GM19193 (cell line): ENCODE measurements around the gene FCHSD1.

Experiments used
- POLR2A ChIP-seq: IDR thresholded peaks from 4 replicates; pipeline ENCODE4 v1.6.1; 2011; ENCODE audit not compliant: insufficient read depth, insufficient read length; ENCODE audit errors: extremely low read depth

Gene FCHSD1

DNA sequence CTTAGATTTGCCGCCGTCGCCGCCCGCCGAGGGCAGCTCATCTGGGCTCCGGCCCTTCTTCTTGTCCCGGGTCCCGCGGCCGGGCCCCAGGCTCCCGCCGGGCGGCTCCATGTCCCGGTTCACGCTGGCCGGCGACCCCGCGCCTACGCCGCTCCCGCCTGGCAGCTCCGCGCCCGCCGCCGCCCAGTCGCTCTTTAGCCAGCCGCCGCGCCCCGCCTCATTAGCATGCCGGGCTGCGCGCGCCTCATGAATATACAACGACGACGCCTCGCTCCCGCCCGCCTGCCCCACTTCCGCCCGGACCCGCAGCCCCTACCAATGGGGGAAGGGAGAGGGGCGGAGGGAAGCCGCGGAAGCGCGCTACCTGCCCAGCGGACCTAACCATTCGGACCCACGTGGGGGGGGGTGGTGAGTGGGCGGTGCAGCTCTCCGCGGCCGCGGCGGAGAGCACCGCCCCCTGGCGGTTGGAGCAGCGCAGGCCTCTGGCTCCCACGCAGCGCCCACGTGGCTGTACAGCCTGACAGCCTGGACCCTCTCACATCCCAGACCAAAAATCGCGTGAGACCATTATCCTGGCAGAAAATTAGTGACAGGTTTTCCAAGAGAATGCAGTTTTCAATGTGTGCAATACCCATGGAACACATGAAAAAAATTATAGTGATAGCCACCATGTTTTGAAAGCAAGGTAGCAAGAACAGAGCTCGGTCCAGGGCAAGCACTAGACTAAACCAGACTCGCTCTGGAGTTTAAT is 32.2 kb downstream of the FCHSD1 start, which contains the start of gene DIAPH1:
Gene DIAPH1 (minus strand): TSS at position 197 of the 751 bp plus-strand sequence. CDS start 86 bp downstream, at position 111.
- TF ChIP-seq POLR2A: peak; percentile 77

DNA sequence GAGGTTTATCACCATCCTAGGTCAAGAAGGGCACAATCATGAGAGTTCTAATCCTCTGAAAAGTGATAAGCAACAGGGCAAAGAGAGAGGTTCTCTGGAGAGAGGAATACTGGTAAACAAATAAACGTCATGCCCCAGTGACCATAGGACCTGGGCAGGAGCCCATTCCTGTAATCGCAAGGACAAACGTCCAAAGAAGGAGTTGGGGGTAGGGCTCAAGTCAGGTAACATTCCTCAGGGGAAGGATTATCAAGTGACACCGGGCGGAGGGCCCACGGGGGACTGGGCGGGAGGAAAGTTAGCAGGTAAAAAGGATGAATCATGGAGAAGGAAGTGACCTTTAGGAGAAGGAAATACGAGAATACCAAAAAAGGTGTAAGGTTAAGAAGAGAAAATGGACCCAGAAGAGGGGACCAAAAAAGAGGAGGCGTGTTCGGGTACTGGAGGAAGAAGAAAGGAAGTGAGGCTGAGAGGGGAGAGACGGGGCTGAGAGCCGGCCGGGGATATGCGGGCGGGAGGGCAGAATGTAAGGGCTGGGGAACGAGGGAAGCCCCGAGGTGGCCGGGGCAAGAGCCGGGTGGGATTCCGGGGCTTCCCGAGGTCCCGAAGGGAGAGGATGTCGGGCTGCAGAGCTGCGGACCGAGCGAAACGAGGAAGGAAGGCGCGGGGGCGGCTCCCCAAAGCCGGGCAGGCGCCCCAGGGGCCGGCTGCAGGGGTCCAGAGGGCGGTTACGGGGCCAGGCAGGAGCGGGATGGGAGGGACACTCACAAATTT is 33.0 kb downstream of the FCHSD1 start:
- TF ChIP-seq POLR2A: no peak

DNA sequence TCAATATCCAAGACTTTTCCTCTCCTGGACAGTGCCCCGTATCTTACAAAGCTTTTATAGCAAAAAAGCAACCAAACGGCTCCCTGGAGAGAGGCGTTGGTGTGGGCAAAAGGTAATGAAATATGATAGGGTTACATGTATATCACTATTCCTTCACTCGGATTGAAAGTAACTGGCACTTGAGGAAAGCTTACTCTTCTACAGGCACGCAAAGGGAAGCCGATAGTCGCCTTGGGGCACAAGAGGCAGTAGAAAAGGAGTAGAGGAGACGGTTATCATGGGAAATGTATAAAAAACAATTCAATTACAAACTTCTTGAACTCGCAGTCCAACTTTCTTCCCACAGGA is 33.6 kb downstream of the FCHSD1 start:
- no peak for TF ChIP-seq POLR2A

DNA sequence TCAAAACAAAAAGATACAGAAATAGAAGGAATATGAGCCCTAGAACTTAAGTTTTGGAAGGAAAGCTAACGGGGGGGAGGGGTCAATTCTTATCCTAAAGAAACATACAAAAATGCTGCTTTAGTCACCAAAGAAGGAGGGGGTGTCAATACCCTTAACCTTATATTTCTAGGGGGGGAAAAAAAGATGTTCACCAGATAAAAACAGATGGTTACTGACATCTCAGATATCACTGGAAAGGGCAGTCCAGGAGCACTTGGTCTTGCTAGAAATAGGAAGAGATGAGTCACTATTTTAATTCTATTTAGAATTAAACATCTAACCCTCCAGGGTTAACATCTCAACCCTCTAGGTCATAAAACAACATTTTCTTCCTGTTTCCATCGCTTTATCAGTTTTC is 34.1 kb downstream of the FCHSD1 start:
- TF ChIP-seq POLR2A: no peak

DNA sequence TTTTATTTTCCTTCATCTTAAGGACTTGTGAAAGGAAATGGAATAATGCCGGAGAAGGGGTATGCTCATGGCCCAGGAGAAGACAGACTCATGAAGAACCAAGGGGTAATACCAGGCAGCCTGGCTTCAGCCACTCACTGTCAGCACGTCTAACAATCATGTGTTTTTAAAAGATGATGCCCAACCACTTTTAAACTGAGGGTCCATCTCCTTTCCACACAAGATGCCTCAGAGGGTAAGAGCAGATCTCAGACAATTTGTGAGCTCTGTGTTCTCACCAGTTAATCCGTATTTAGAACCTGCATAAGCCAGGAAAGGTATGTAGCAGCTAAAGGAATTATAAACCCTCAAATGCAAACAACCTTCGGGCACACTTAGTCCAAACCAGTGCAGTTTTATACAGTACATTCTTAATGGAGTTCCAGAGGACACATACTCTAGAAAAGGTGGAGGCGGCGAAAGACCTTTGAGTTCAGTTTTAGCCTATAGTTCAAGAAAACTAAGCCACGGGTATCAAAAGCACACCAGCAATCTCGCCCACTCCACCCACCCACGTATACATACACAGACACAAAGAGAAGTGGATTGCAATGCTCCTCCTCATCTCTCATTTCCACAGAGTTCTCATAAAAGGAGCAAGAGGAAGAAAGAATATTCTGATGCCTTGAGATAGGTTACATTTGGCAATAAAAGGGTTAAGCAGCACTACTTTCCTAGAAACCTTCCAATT is 35.1 kb downstream of the FCHSD1 start:
- TF ChIP-seq POLR2A: no peak

DNA sequence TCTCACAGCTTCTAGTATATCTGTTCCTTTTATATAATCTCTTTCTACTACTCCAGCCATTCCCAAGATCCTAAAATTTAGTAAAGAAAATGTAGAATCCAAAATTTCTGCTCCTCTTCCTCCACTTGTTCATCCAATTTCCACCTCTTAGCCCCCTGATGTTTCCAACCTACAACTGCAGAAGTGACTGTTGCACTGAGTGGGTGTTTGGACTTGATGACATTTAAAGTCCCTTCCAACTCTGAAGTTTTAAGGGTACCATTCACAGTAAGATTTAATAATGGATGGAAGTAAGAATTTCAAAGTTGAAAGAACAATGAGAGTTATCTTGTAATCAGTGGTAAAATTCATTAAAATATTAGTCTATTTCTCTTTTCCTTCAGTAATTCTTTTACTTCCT is 37.9 kb downstream of the FCHSD1 start:
- no peak for TF ChIP-seq POLR2A

DNA sequence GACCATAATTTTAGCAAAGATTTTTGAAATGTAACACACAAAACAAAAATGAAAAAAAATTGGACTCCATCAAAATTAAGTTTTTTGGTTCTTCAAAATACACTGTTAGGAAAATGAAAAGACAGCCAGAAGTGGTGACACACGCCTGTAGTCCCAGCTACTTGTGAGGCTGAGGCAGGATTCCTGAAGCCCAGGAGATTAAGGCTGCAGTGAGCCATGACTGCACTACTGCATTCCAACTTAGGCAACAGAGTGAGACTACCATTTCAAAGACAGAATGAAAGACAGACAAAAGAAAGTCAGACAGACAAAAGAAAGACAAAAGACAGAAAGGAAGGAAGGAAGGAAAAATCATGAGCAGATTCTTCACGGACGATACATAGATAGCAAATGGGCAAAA is 39.9 kb downstream of the FCHSD1 start:
- no peak for TF ChIP-seq POLR2A

DNA sequence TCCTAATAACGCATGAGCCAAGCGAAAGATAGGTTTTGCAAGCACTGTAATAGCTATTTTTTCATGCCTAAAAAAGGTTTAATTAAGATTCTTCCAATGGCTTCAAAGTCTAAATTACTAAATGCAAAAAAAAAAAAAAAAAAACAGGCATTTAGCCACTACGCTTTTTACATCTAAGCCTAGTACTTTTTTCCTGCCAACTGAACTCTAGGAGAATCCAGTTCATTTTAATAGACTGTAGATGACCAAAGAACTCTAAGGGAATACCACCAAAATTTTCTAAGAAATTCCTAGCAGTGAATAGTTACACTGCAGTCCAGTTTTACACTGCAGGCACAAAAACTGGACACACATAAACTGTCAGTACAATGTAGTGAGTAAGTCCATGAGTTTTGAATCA is 42.2 kb downstream of the FCHSD1 start:
- TF ChIP-seq POLR2A: no peak

DNA sequence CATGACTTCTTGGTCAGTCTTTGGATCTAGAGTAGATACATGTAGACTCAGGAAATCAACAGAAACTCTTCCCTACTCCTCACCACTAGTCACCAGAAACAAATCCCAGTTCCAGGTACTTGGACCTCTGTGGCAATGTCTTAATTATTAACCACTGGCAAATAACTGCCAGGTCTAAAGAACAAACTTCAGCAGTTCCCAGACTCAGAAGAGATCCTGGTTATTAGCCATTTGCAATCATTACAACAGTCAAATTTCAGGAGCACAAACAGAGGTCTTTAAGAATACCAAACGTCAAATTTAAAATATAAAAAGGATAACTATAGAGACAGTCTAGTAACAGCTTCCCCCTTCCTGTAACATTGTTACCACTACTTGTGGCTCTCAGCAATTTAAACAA is 42.7 kb downstream of the FCHSD1 start:
- no peak for TF ChIP-seq POLR2A

DNA sequence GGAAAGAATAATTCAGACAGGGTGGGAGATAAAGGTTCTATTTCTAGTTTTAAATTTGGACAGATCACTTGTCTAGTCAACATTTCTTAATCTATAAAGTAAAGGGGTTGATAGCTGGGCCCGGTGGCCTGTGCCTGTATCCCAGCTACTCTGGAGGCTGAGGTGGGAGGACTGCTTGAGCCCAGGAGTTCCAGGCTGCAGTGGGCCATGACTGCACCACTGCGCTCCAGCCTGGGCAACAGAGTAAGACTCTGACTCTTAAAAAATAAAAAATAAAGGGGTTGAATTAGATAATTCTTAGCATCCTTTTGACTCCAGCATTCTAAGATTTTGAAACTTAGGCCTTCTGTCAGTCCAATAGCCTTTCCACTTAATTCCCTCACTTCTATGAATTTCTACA is 43.2 kb downstream of the FCHSD1 start:
- no peak for TF ChIP-seq POLR2A

DNA sequence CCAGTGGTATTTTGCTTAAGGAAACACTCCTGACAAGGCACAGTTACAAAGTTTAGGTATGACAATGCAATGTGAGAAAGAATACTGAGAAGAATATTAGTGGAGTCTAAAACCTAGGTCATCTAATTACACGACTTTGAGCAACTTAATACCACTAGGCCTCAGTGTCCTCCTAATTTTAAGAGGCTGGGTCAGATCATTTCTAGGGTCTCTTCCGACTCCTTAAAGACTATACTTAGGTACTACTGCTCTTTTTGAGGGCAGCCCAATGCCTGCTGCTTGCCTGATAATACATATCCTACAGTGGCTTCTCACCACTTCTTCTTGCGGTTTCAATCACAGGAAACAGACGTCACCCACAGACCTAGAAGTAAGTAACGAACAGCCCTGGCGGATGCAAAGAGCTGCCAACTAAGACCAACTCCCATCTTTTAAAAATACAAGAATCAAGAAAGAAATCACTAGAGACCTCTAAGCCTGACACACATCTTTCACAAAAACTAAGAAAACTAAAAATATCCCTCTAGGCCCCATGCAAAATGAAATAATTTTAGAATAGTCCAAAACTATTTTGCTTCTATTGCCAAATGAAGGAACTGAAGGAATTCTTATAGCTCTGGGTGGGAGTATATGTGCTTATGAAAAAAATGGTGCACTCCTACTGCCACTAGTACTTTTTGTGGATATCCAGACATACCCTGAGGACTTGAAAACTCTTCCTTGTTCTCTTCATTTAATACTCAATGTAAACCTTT is 45.5 kb downstream of the FCHSD1 start:
- no peak for TF ChIP-seq POLR2A

DNA sequence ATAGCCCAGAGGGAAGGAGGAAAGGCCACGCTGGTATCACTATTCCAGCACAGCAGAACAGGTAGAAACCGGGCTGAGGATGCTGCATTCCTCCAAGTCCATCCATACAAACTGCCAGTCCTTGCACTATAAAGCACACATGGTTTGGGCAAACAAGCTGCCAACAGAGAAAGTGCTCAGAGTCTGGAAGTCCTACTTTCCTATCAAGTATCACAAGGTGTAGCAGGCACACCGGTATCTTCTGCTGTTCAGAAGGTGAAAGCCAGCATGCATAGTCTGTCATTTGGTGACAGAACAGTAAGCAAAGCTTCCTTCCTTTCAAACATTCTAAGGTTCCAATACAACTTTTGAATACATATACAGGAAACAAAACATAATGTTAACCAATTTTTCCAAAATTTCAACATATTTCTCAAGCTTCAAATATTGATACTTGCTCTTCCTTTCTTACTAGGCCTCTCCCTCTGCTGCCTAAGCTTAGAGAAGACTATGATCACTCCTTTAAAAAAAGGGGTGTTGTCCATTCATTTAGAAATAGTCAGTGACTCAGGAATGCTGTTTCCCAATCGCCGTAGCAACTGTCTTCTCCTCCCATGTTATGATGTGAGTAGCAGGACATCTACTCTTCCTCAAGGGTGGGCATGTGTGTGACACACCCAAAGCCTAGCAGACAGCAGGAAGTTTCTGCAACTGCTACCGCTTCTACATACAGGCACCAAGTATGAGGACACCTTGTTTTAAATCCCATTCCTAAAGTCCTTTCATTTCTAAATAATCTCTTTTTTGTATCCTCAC is 47.1 kb downstream of the FCHSD1 start:
- no peak for TF ChIP-seq POLR2A

DNA sequence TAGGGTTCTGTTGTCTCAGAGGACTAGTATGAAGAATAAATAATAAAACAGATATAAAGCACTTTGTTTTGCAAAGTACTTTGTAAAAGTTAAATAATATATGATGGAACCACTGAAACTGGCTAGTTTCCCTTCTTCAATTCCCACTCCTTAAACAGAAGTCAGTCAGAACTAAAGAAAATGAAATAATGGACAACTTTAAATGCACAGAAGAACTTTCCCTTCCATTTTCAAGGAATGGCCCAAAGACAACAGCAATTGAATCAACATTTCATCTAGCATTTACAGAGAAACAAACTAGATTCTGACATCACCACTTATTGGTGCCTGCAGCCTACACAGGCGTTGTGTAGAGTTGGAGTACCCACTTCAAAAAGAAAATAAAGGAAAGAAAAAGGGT is 48.6 kb downstream of the FCHSD1 start:
- no peak for TF ChIP-seq POLR2A

DNA sequence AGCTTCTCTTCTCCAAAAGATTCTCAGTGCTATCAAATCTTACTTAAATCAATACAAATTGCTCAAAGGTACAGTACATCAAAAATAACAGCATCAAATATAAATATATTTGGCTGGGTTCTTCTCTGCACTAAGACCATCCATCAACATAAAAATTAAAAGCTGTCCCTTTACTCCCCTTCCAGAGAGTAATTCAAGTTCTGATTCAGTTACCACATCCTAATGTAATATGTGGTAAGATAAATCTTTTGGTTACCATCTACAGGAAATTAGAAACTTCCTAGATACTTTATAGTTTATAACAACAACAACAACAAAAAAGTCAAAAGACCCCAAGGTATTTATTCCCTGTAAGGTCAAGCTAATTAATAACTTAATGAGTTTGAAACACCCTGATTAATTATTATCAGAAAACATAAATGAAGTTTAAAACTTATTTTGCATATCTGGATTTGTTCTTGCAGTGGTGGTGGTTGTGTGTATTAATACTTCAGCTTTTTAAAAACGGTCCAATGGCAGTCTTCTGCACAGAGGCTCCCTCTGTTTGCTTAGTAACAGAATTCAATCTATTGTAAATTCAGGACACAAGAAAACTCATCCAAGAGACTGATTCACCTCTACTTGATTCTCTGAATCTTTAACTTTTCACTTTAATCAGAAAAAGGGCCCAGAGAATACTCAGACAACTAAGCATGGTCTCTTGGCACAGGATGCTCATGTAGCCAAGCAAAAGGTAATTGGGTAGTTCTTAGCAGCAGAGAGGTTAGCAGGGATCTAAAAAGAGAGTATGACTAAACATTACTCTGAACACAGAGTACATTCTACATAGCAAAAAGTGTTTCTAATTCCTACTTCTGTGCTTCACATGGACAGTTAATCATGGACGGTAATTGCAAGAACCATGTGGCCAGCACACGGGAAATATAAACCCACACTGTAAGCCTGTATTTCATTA is 52.5 kb downstream of the FCHSD1 start:
- TF ChIP-seq POLR2A: no peak

DNA sequence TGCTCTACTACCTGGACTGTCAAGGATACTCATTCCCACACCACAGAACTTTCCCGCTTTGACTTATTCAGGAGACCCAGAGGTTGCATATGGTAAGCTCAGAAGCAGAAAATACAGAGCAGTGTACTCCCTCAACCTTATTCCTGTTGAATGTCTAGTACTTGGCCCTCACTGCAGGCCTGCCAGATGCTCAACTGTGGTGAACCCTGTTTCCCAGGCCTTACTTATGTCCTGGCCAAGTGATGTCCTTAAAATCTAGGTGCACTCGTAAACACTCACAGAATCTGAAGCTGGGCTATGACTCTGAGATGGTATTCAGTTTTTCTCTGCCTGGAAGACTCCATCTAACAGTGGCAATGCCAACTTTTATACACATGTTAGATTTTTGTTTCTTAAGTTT is 53.4 kb downstream of the FCHSD1 start:
- no peak for TF ChIP-seq POLR2A
